ENCODE results near the gene NR2C2.
A peak's percentile ranks its signal among the peaks of the same experiment; 100 is the strongest.

The NR2C2 gene

GRCh38 chr3:14921811-14922705, 25.3 kb upstream of the NR2C2 start:
- DNase-seq (ENCODE audit: low read depth) = peak; percentile 31

GRCh38 chr3:14922863-14923262, 24.5 kb upstream of the NR2C2 start:
- DNase-seq (ENCODE audit: low read depth) = no peak

- DNase-seq (ENCODE audit: low read depth) = no peak
Observed at GRCh38 chr3:14923476-14923875, 23.9 kb upstream of the NR2C2 start.

GRCh38 chr3:14925729-14926591, 21.4 kb upstream of the NR2C2 start:
- DNase-seq (ENCODE audit: low read depth) = peak; percentile 69

GRCh38 chr3:14926592-14926991, 20.8 kb upstream of the NR2C2 start:
- no peak for DNase-seq (ENCODE audit: low read depth)

GRCh38 chr3:14927308-14927707, 20.1 kb upstream of the NR2C2 start:
- DNase-seq (ENCODE audit: low read depth) = no peak

- DNase-seq (ENCODE audit: low read depth) = no peak
Observed at GRCh38 chr3:14929310-14930074, 17.9 kb upstream of the NR2C2 start.

GRCh38 chr3:14933820-14934425, 13.5 kb upstream of the NR2C2 start:
- no peak for DNase-seq (ENCODE audit: low read depth)

GRCh38 chr3:14935592-14936345, 11.6 kb upstream of the NR2C2 start:
- no peak for DNase-seq (ENCODE audit: low read depth)

GRCh38 chr3:14938954-14939353, 8.4 kb upstream of the NR2C2 start:
- DNase-seq (ENCODE audit: low read depth) = no peak

GRCh38 chr3:14941871-14942270, 5.5 kb upstream of the NR2C2 start:
- DNase-seq (ENCODE audit: low read depth) = no peak

- DNase-seq (ENCODE audit: low read depth) = no peak
Observed at GRCh38 chr3:14943042-14943441, 4.3 kb upstream of the NR2C2 start.

- no peak for DNase-seq (ENCODE audit: low read depth)
Observed at GRCh38 chr3:14946236-14946635, 1.1 kb upstream of the NR2C2 start.

- DNase-seq (ENCODE audit: low read depth) = no peak
Observed at GRCh38 chr3:14946739-14947099, 664 bp upstream of the NR2C2 start.

GRCh38 chr3:14947886-14948608, 664 bp downstream of the NR2C2 start:
- DNase-seq (ENCODE audit: low read depth) = peak; percentile 95

- no peak for DNase-seq (ENCODE audit: low read depth)
Observed at GRCh38 chr3:14948609-14949038, 1.2 kb downstream of the NR2C2 start.

GRCh38 chr3:14949126-14949525, 1.7 kb downstream of the NR2C2 start:
- peak; percentile 32 for DNase-seq (ENCODE audit: low read depth)

GRCh38 chr3:14950274-14950673, 2.9 kb downstream of the NR2C2 start:
- no peak for DNase-seq (ENCODE audit: low read depth)

GRCh38 chr3:14957153-14957552, 9.8 kb downstream of the NR2C2 start:
- DNase-seq (ENCODE audit: low read depth) = no peak

- no peak for DNase-seq (ENCODE audit: low read depth)
Observed at GRCh38 chr3:14957925-14958324, 10.5 kb downstream of the NR2C2 start.
